Astrocyte of the cerebellum (primary cell): ENCODE data around the gene RSRP1.

ENCODE experiments used
- DNase-seq: peaks from one replicate; pipeline ENCODE4 v3.0.0-alpha.2; 2011; ENCODE audit warnings: low read depth
- H3K4me3 ChIP-seq: 2 replicates; pipeline ENCODE4 v1.5.1; 2011; ENCODE audit warnings: mild to moderate bottlenecking, low read depth, low read length, moderate library complexity
- in situ Hi-C: cut with HindIII; loops from 2 replicates; pipeline ENCODE4 v1.10.0; 2017; ENCODE audit warnings: low sequenced_read_pairs
- TF ChIP-seq, protein P1 (sequence below): IDR thresholded peaks from 2 replicates; pipeline ENCODE4 v1.5.1; 2012; ENCODE audit warnings: low read length, low read depth, moderate library complexity, mild to moderate bottlenecking; ENCODE audit errors: missing control alignments

The RSRP1 gene

DNA sequence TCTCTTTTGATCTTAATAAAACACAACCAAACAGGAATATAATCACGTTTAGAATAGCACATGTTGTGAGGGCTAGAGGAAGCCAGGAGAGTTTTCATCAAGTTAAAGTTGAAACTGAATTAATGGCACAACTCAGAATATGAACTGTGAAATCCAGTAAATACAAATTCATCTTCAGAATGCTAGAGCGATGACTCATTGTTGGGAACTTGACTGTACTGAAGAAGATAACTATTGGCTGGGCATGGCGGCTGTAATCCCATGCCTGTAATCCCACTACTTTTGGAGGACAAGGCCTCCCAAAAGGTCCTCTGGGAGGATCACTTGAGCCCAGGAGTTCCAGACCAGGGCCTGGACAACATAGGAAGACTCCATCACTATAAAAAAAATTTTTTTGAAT lies 23.8 kb downstream of the RSRP1 start:
- H3K4me3 ChIP-seq, result no peak overlapping the region
- in situ Hi-C loops, result loop anchor here (25.0 kb wide), 2 partner anchors 286 to 561 kb away; partner anchors contain the start of gene RUNX3
- TF ChIP-seq, protein P1, sequence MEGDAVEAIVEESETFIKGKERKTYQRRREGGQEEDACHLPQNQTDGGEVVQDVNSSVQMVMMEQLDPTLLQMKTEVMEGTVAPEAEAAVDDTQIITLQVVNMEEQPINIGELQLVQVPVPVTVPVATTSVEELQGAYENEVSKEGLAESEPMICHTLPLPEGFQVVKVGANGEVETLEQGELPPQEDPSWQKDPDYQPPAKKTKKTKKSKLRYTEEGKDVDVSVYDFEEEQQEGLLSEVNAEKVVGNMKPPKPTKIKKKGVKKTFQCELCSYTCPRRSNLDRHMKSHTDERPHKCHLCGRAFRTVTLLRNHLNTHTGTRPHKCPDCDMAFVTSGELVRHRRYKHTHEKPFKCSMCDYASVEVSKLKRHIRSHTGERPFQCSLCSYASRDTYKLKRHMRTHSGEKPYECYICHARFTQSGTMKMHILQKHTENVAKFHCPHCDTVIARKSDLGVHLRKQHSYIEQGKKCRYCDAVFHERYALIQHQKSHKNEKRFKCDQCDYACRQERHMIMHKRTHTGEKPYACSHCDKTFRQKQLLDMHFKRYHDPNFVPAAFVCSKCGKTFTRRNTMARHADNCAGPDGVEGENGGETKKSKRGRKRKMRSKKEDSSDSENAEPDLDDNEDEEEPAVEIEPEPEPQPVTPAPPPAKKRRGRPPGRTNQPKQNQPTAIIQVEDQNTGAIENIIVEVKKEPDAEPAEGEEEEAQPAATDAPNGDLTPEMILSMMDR, result no peak
- DNase-seq, result no peak

DNA sequence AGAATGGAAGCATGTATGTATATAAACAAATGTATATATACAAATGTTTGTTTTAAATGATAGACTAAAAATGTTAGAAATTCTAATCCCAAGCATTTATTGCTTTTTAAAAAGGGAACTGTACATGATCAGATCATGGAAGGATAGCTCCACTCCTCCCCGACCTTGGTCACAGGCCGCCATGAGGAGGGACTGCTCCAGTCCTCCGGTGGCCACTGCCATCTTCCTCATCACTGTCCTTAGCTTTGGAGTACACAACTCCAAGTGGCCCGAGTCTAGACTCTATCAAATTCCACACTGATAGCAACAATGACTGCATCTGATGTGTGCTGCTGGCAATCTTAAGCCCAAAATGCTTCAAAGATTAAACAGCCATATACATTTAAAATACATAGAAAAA lies 24.6 kb downstream of the RSRP1 start:
- no peak for DNase-seq
- in situ Hi-C loops, result loop anchor here (25.0 kb wide), 2 partner anchors 285 to 560 kb away; partner anchors contain the start of gene RUNX3
- TF ChIP-seq, protein P1, result no peak
- H3K4me3 ChIP-seq, result no peak overlapping the region

DNA sequence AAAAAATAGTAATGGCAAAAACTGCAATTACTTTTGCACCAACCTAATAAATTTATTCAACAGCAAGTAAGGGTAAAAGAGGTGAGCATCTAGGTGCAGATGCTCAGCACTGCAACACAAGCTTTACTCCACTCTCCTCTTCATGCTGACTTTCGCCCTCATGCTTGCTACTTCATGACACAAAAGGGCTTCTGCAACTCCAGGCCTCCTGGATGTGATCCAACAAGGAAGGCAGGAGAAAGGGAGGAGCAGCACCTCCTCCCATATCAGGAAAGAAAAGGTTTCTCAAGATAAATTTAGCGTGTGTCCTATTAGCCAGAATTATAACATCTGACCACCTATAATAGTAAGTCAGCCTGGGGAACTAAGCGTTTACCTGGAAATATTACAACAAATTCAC lies 26.6 kb downstream of the RSRP1 start:
- in situ Hi-C loops, result loop anchor here (25.0 kb wide), 2 partner anchors 283 to 558 kb away; partner anchors contain the start of gene RUNX3

DNA sequence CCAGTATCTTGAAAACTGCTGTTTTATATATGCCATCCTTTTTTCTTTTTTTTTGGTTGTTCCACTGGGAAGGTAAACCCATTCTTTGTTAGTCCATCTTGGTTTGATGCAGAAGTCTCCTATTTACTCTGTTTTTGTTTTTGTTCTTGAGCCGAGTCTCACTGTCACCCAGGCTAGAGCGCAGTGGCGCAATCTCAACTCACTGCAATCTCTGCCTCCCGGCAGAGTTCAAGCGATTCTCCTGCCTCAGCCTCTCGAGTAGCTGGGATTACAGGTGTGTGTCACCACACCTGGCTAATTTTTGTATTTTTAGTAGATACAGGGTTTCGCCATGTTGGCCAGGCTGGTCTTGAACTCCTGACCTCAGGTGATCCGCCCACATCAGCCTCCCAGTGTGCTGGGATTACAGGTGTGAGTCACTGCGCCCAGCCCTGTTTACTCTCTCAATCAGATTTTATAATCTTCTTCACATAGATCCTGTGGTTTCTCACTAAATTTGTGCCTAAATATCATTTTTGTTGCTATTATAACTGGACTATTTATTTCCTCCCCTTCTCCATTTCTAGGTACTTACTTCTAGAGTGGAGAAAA lies 27.5 kb downstream of the RSRP1 start:
- DNase-seq, result no peak
- no peak overlapping the region for H3K4me3 ChIP-seq
- in situ Hi-C loops, result loop anchor here (25.0 kb wide), 2 partner anchors 282 to 557 kb away; partner anchors contain the start of gene RUNX3
- TF ChIP-seq, protein P1, result no peak

More for the DNA sequence above, 26.6 kb downstream of the RSRP1 start:
- no peak overlapping the region for H3K4me3 ChIP-seq
- no peak for DNase-seq
- TF ChIP-seq, protein P1, result no peak

DNA sequence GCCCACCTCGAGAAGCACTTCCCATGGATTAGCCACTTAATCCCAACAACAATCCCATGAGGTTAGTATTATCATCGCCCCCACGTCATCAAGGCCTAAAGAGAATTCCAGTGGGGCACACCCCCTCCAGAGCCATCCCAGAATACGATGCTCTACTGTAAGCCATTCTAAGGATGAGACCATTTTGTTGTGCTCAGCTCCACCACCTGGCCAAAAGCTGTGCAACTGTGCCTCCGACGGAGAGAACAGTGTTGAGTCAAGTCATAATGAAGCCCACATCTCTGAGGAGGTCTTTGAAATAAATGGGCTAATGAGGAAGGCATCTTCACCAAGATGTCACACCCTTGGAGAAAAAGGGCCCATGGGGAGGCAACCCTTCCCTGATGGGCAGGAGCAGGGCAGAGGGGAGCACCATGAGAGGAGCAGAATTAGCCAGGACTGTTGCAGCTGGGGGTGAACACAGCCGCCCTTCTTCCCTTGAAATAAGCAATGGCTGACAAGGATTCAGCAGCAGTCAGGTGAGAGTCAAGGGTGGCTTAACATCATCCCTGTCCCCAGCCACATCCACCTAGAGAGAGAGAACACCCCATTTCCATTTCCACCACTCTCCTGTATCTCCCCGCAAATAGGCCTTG lies 29.5 kb downstream of the RSRP1 start:
- H3K4me3 ChIP-seq, result no peak overlapping the region
- TF ChIP-seq, protein P1, result no peak
- in situ Hi-C loops, result loop anchor here (25.0 kb wide), 2 partner anchors 280 to 555 kb away; partner anchors contain the start of gene RUNX3
- no peak for DNase-seq

DNA sequence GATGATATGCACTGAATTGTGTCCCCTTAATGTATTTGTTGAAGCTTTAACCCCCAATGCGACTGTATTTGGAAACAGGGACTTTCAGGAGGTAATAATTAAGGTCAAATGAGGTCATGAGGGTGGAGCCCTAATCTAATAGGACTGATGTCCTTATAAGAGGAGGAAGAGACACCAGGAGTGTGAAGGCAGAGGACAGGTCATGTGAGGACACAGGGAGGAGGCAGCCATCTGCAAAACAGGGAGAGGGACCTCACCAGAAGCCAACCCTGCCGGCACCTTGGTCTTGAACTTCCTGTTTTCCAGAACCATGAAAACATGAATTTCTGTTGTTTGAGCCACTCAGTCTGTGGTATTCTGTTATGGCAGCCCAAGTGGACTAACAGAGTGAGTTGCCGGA lies 30.2 kb downstream of the RSRP1 start:
- DNase-seq, result no peak
- no peak overlapping the region for H3K4me3 ChIP-seq
- in situ Hi-C loops, result loop anchor here (25.0 kb wide), 2 partner anchors 280 to 555 kb away; partner anchors contain the start of gene RUNX3
- TF ChIP-seq, protein P1, result no peak
